Measurements from ENCODE around the gene HOXC6. TPM values are rescaled to one million over a fixed set of nuclear protein-coding genes. Genes with fewer than 3 reads are reported as not detected.
A peak's percentile ranks its signal among the peaks of the same experiment; 100 is the strongest.

The HOXC6 gene
- total RNA-seq, 2 experiments from 2014 or later: not detected

GRCh38 chr12:54007538-54008259, 20.5 kb upstream of the HOXC6 start:
- no peak for TF ChIP-seq CTCF (IDR thresholded peaks at IDR 0.05)
- intact Hi-C loops (cut with micrococcal nuclease): loop anchor here (2.0 to 5.0 kb wide), 2 partner anchors 185 to 199 kb away; no protein-coding TSS in a partner anchor
- POLR2A ChIA-PET: interaction anchor here (1.1 to 2.2 kb wide), 3 partner anchors 9 to 54 kb away, joined by 3 to 6 read pairs (median 6); partner anchors contain the start of gene HOXC12
- no peaks in the 10 kb centered on the region for H3K9me3 Mint-ChIP-seq
- no peak for ATAC-seq
- CTCF ChIA-PET: interaction anchor here (1.0 to 6.5 kb wide), 10 partner anchors 8 to 209 kb away, joined by 4 to 94 read pairs (median 13); partner anchors contain the start of genes HOXC10, HOXC5 and SMUG1
- no peaks in the 10 kb centered on the region for H3K36me3 Mint-ChIP-seq (ENCODE audit: low read depth)
- no peak for DNase-seq
- H3K4me3 Mint-ChIP-seq: no peak overlapping the region
- no peak overlapping the region for H3K27ac Mint-ChIP-seq
- peaks cover 26% of the 10 kb centered on the region for H3K4me1 Mint-ChIP-seq (ENCODE audit: low read depth)
- peaks cover 83% of the 10 kb centered on the region for H3K27me3 Mint-ChIP-seq

- H3K27ac Mint-ChIP-seq: no peak overlapping the region
- no peak for TF ChIP-seq CTCF (IDR thresholded peaks at IDR 0.05)
- DNase-seq (no peak), ATAC-seq (no peak)
- CTCF ChIA-PET: interaction anchor here (1.0 to 6.5 kb wide), 11 partner anchors 8 to 208 kb away, joined by 4 to 94 read pairs (median 7); partner anchors contain the start of genes HOXC10, HOXC5, HOXC9 and SMUG1
- no peaks in the 10 kb centered on the region for H3K9me3 Mint-ChIP-seq
- POLR2A ChIA-PET: interaction anchor here (1.0 to 2.2 kb wide), 3 partner anchors 9 to 181 kb away, joined by 3 to 6 read pairs (median 6); partner anchors contain the start of genes HOXC12 and SMUG1
- no peak overlapping the region for H3K4me3 Mint-ChIP-seq
- H3K4me1 Mint-ChIP-seq (ENCODE audit: low read depth): peaks cover 26% of the 10 kb centered on the region
- peaks cover 83% of the 10 kb centered on the region for H3K27me3 Mint-ChIP-seq
- intact Hi-C loops (cut with micrococcal nuclease): loop anchor here (5.0 kb wide), 1 partner anchor 184 kb away; no protein-coding TSS in a partner anchor
- H3K36me3 Mint-ChIP-seq (ENCODE audit: low read depth): no peaks in the 10 kb centered on the region
Observed at GRCh38 chr12:54008260-54008552, 20.0 kb upstream of the HOXC6 start.

- POLR2A ChIA-PET: interaction anchor here (0.7 to 2.2 kb wide), 6 partner anchors 8 to 263 kb away, joined by 3 to 6 read pairs (median 4); partner anchors contain the start of genes HOXC12 and SMUG1
- Mint-ChIP-seq H3K4me1 (ENCODE audit: low read depth) (peaks cover 28% of the 10 kb centered on the region), H3K27me3 (peaks cover 85% of the 10 kb centered on the region), H3K27ac (no peak overlapping the region), H3K9me3 (no peaks in the 10 kb centered on the region), H3K4me3 (peak overlapping the region; percentile 26), H3K36me3 (ENCODE audit: low read depth) (no peaks in the 10 kb centered on the region)
- no peak for TF ChIP-seq CTCF (IDR thresholded peaks at IDR 0.05)
- CTCF ChIA-PET: interaction anchor here (0.7 to 6.5 kb wide), 15 partner anchors 8 to 205 kb away, joined by 3 to 94 read pairs (median 7); partner anchors contain the start of genes HOXC10, HOXC9 and SMUG1
- intact Hi-C loops (cut with micrococcal nuclease): loop anchor here (5.0 kb wide), 1 partner anchor 183 kb away; no protein-coding TSS in a partner anchor
- peak; percentile 49 for ATAC-seq
- peak; percentile 59 for DNase-seq
Observed at GRCh38 chr12:54009171-54010052, 18.8 kb upstream of the HOXC6 start.

- ATAC-seq (no peak), DNase-seq (no peak)
- Mint-ChIP-seq H3K36me3 (ENCODE audit: low read depth) (no peaks in the 10 kb centered on the region), H3K4me1 (ENCODE audit: low read depth) (peaks cover 32% of the 10 kb centered on the region), H3K9me3 (no peaks in the 10 kb centered on the region), H3K27ac (no peak overlapping the region), H3K4me3 (no peak overlapping the region), H3K27me3 (peaks cover 87% of the 10 kb centered on the region)
- ChIA-PET POLR2A (interaction anchor here (1.7 kb wide), 1 partner anchor 13 kb away, joined by 5 read pairs; no protein-coding TSS in a partner anchor), CTCF (interaction anchor here (0.6 to 5.0 kb wide), 7 partner anchors 18 to 197 kb away, joined by 3 to 81 read pairs (median 7); partner anchors contain the start of gene HOXC10)
- TF ChIP-seq CTCF (IDR thresholded peaks at IDR 0.05): no peak
- intact Hi-C loops (cut with micrococcal nuclease): no loop called here
Observed at GRCh38 chr12:54010053-54010971, 17.9 kb upstream of the HOXC6 start.
